ENCODE data around the gene ASCL5.

The ASCL5 gene

DNA sequence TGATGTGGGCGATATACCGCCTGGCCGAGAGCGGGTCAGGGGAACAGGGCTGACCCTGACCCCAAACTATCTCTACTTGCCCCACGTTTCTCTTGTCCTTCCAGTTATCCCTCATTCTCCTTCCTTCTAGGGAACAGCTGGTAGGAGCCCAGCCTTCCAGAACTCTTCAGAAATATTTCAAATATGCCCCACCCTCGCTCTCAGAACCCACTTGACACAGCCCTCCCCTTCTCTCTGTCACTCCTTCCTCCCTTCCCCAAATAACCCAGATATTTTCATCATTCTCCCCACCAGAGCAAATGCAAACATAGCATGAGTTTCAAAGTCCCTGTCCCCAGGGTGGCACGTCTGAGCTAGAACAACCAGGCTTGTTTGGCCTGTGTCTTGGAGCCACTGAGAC, 15.8 kb downstream of the ASCL5 start:
- Mint-ChIP-seq H3K27me3 (peaks cover 7% of the 10 kb centered on the region), H3K4me1 (peaks cover 9% of the 10 kb centered on the region), H3K27ac (no peak overlapping the region), H3K9me3 (no peaks in the 10 kb centered on the region), H3K4me3 (no peak overlapping the region)
- no peak for DNase-seq
- no peak for ATAC-seq

DNA sequence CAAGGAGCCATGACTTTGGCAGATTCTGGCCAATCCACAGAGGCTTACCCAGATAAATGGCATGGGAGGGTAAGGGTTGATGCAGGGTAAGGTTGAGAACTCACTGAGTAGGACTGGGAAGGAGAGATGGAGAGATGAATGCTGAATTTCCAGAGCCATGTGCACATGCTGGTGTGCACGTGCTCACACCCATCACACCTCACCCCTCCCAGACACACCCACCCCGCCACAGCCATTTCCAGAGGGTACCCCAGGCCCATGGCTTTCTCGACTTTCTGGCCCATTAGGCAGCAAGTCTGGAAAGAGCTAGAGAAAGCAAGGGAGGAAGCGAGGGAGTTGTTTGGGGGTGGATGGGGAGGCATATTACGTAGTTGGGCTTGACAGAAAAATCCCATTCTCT, 16.4 kb downstream of the ASCL5 start:
- DNase-seq: no peak
- no peak overlapping the region for H3K4me3 Mint-ChIP-seq
- H3K27me3 Mint-ChIP-seq: peaks cover 7% of the 10 kb centered on the region
- no peak for ATAC-seq
- H3K9me3 Mint-ChIP-seq: no peaks in the 10 kb centered on the region
- H3K27ac Mint-ChIP-seq: no peak overlapping the region
- H3K4me1 Mint-ChIP-seq: peaks cover 9% of the 10 kb centered on the region

DNA sequence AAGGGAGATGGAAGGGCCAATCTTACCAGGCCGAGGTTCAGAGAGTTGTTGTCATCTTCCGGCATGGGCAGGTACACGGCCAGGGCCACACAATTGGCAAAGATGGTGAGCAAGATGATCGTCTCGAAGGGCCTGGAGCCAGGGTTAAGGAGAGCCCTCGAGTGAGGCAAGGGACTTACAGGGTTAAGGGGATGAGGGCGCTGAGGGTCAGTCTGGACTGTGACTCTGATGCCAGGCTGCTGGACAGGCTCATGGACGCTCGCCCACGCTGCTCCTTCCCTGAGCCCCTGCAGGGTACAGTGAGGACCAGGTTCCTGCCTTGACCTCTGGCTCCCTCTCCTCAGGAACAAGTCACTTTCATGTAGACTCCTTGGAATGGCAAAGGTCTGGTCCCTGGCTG, 16.8 kb downstream of the ASCL5 start:
- Mint-ChIP-seq H3K27ac (no peak overlapping the region), H3K27me3 (peaks cover 7% of the 10 kb centered on the region), H3K9me3 (no peaks in the 10 kb centered on the region), H3K4me3 (no peak overlapping the region), H3K4me1 (peaks cover 9% of the 10 kb centered on the region)
- ATAC-seq (no peak), DNase-seq (no peak)

DNA sequence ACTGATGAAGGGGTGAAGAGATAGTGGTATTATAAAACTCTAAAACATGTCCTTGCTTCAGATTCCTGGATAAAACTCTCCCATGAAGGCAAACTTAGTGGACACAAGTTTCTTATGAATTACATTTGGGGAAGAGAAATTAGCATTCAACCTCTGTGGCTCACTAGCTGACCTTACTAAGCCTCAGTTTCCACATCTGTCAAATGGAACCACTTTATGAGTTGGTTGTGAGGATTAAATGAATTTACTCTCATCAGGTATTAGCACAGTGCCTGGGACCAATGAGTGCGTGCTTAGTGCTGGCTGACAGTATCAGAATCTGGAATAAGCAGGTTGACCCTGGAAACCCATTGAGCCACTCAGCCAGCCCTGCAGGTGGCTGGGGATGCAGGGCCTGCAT, 17.3 kb downstream of the ASCL5 start:
- peaks cover 3% of the 10 kb centered on the region for H3K27me3 Mint-ChIP-seq
- H3K4me3 Mint-ChIP-seq: no peak overlapping the region
- ATAC-seq: no peak
- peaks cover 4% of the 10 kb centered on the region for H3K4me1 Mint-ChIP-seq
- no peak overlapping the region for H3K27ac Mint-ChIP-seq
- no peaks in the 10 kb centered on the region for H3K9me3 Mint-ChIP-seq
- no peak for DNase-seq

- ATAC-seq: no peak
- no peaks in the 10 kb centered on the region for H3K27me3 Mint-ChIP-seq
- no peaks in the 10 kb centered on the region for H3K9me3 Mint-ChIP-seq
- H3K27ac Mint-ChIP-seq: no peak overlapping the region
- DNase-seq: no peak
- no peaks in the 10 kb centered on the region for H3K4me1 Mint-ChIP-seq
- H3K4me3 Mint-ChIP-seq: no peak overlapping the region
These were observed 18.4 kb downstream of the ASCL5 start for GRCh38 chr1:201108614-201109013.

- H3K9me3 Mint-ChIP-seq: no peaks in the 10 kb centered on the region
- no peaks in the 10 kb centered on the region for H3K27me3 Mint-ChIP-seq
- H3K4me3 Mint-ChIP-seq: no peak overlapping the region
- H3K4me1 Mint-ChIP-seq: no peaks in the 10 kb centered on the region
- DNase-seq (no peak), ATAC-seq (no peak)
- no peak overlapping the region for H3K27ac Mint-ChIP-seq
These were observed 21.3 kb downstream of the ASCL5 start for GRCh38 chr1:201105688-201106087.

DNA sequence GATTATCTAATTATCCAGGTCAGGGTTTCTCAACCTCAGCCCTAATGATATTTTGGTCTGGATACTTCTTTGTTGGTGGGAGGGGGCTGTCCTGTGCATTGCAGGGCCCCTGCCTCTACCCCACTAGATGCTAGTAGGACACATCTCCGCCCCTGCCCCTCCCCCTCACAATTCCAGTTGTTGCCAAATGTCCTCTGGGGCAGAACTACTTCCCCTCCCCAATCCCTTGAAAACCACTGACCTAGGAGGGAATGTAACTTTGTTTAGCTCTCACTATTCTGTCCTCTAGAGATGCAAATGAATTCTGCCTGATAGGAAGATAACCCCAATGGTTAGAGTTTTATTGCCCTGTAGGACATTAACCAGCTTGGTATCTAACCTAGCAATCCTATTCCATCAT, 22.8 kb downstream of the ASCL5 start:
- no peak overlapping the region for H3K4me3 Mint-ChIP-seq

DNA sequence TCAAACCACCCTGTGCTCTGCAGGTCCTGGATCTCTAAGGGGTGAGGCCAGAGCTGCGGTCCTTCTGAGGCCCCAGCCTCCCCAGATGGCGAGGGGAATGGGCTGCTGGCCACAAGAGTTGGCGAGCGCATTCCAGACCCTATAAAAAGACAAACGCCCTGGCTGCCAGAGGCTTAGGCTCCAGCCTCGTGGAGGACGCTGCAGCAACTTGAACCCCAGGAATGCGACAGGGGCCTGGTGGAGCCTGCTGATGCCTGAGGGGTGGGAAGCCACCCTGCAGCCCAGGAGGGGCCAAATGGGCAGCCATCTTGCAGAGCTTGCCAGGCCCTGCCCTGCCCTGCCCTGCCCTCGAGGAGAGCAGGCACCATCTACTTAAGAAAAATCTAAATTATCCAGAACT, 23.3 kb downstream of the ASCL5 start:
- DNase-seq (no peak), ATAC-seq (no peak)
- no peak overlapping the region for H3K27ac Mint-ChIP-seq
- no peaks in the 10 kb centered on the region for H3K4me1 Mint-ChIP-seq
- H3K9me3 Mint-ChIP-seq: no peaks in the 10 kb centered on the region
- H3K4me3 Mint-ChIP-seq: no peak overlapping the region
- H3K27me3 Mint-ChIP-seq: no peaks in the 10 kb centered on the region

More for the DNA sequence above, 22.8 kb downstream of the ASCL5 start:
- ATAC-seq (no peak), DNase-seq (no peak)
- Mint-ChIP-seq H3K27me3 (no peaks in the 10 kb centered on the region), H3K4me1 (no peaks in the 10 kb centered on the region), H3K27ac (no peak overlapping the region), H3K9me3 (no peaks in the 10 kb centered on the region)

- Mint-ChIP-seq H3K4me1 (no peaks in the 10 kb centered on the region), H3K27me3 (no peaks in the 10 kb centered on the region), H3K4me3 (no peak overlapping the region), H3K27ac (no peak overlapping the region), H3K9me3 (no peaks in the 10 kb centered on the region)
- ATAC-seq (no peak), DNase-seq (no peak)
These were observed 26.6 kb downstream of the ASCL5 start for GRCh38 chr1:201100169-201100930.

GRCh38 chr1:201098992-201099677, 27.8 kb downstream of the ASCL5 start:
- Mint-ChIP-seq H3K27ac (no peak overlapping the region), H3K4me1 (no peaks in the 10 kb centered on the region), H3K4me3 (no peak overlapping the region), H3K27me3 (no peaks in the 10 kb centered on the region), H3K9me3 (no peaks in the 10 kb centered on the region)
- no peak for DNase-seq
- ATAC-seq: no peak

- Mint-ChIP-seq H3K4me3 (no peak overlapping the region), H3K4me1 (no peaks in the 10 kb centered on the region), H3K27me3 (no peaks in the 10 kb centered on the region), H3K27ac (no peak overlapping the region), H3K9me3 (no peaks in the 10 kb centered on the region)
- ATAC-seq: no peak
- no peak for DNase-seq
These were observed 29.8 kb downstream of the ASCL5 start for GRCh38 chr1:201096977-201097856.

DNA sequence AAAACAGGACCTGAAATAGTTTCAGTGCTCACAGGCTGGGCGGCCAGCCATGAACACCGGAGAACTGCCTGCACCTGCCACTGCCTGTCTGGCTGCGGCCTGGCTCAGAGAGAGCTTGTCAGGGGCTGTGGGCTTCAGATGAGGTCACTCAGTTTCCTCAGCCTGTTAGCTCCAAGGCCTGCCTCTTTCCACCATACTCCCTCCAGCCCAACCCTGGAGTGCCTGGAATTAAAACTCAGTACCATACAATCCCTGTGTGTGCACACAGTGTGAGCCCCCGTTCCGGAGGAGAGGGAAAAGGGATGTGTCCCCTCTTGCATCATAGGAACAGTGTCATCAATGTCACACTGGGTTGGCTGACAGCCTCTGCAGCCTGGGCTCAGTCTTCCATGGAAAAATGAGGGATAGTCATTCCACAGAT, 30.9 kb downstream of the ASCL5 start:
- no peak for ATAC-seq
- Mint-ChIP-seq H3K4me1 (no peaks in the 10 kb centered on the region), H3K27me3 (no peaks in the 10 kb centered on the region), H3K27ac (no peak overlapping the region), H3K9me3 (no peaks in the 10 kb centered on the region), H3K4me3 (no peak overlapping the region)
- DNase-seq: no peak

DNA sequence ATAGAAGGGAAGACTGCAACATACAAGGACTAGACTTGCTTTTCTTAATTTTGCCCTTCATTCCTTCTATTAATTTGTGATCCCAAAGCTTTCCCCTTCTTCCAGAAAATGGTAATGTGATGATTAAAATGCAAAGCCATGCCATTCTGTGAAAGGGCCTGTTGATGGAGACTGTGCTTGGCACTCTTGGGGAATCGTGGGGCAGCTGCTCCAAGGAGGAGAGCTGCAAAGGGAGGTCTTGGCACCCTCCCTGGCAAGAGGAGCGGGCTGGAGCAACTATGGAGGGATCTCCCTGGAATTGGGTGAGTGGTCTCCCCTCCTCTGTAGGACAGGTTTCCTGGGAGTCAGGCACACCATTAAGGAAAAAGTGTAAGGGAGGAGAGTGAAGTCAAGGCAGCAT, 31.4 kb downstream of the ASCL5 start:
- Mint-ChIP-seq H3K4me3 (no peak overlapping the region), H3K27ac (no peak overlapping the region), H3K27me3 (no peaks in the 10 kb centered on the region), H3K9me3 (no peaks in the 10 kb centered on the region), H3K4me1 (no peaks in the 10 kb centered on the region)
- ATAC-seq (no peak), DNase-seq (no peak)

DNA sequence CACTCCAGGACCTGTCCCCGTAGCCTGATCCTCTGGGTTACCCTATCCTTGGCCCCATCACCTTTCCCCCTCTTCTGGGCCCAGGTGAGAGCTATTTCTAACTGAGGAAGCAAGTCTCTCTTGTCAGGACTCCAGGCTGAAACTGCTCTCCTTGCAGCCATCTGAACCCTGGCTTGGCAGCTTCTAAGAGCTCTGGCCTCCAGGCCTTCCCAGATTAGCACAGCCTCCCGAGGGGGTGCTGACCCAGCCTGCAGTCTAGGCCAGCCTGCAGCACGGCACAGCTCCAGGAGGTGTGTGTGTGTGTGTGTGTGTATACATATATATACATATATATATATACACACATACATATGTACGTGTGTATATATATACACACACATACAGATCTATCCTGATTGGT, 32.2 kb downstream of the ASCL5 start:
- Mint-ChIP-seq H3K27me3 (no peaks in the 10 kb centered on the region), H3K9me3 (no peaks in the 10 kb centered on the region)

GRCh38 chr1:201093962-201094361, 33.0 kb downstream of the ASCL5 start:
- H3K4me3 Mint-ChIP-seq: no peak overlapping the region
- no peak for ATAC-seq
- peaks cover 6% of the 10 kb centered on the region for H3K27me3 Mint-ChIP-seq
- H3K9me3 Mint-ChIP-seq: no peaks in the 10 kb centered on the region
- no peaks in the 10 kb centered on the region for H3K4me1 Mint-ChIP-seq
- no peak overlapping the region for H3K27ac Mint-ChIP-seq
- no peak for DNase-seq

More for the DNA sequence above, 32.2 kb downstream of the ASCL5 start:
- ATAC-seq: no peak
- DNase-seq: no peak
- Mint-ChIP-seq H3K4me3 (no peak overlapping the region), H3K4me1 (no peaks in the 10 kb centered on the region), H3K27ac (no peak overlapping the region)

GRCh38 chr1:201093561-201093960, 33.4 kb downstream of the ASCL5 start:
- Mint-ChIP-seq H3K4me1 (no peaks in the 10 kb centered on the region), H3K27me3 (peaks cover 7% of the 10 kb centered on the region), H3K9me3 (no peaks in the 10 kb centered on the region), H3K4me3 (no peak overlapping the region), H3K27ac (no peak overlapping the region)
- DNase-seq: no peak
- ATAC-seq: no peak
